SU-DHL-6 (cell line): ENCODE data around the gene RAD9A.
"Not testable (repeated sequence)": the region's sequence is repeated elsewhere in the genome, so short reads cannot be mapped to it uniquely, and the experiment has no call there.

ENCODE experiments used
- H2AFZ ChIP-seq: fragments of 200-600 bp; sonication (generic); 2 replicates; pipeline ENCODE4 v1.6.1; 2014; ENCODE audit warnings: low read depth, mild to moderate bottlenecking, moderate library complexity, mixed read lengths, antibody characterized with exemption, low read length; ENCODE audit not compliant: severe bottlenecking
- H3F3A ChIP-seq: fragments of 200-600 bp; shearing (Covaris generic); 2 replicates; pipeline ENCODE4 v1.6.0; 2016; ENCODE audit warnings: antibody characterized with exemption, mild to moderate bottlenecking; ENCODE audit not compliant: insufficient read depth
- H3K27ac ChIP-seq: fragments of 200-600 bp; sonication (generic); 2 replicates; pipeline ENCODE4 v1.5.1; 2016; ENCODE audit warnings: low read depth, mild to moderate bottlenecking, low read length, moderate library complexity, mixed read lengths
- H3K27me3 ChIP-seq: fragments of 200-600 bp; sonication (generic), shearing (Covaris generic); 2 replicates; pipeline ENCODE4 v1.6.0; 2014; ENCODE audit warnings: mild to moderate bottlenecking, low read length
- H3K36me3 ChIP-seq: fragments of 200-600 bp; sonication (generic); 2 replicates; pipeline ENCODE4 v1.6.1; 2014; ENCODE audit warnings: mild to moderate bottlenecking, low read length, mixed read lengths
- H3K4me2 ChIP-seq: fragments of 300-600, 200-600 bp; shearing (Covaris generic), sonication (generic); 2 replicates; pipeline ENCODE4 v1.6.0; 2014; ENCODE audit warnings: low read length, low read depth, mild to moderate bottlenecking; ENCODE audit not compliant: poor library complexity, severe bottlenecking
- H3K4me3 ChIP-seq: fragments of 200-600 bp; sonication (generic); 2 replicates; pipeline ENCODE4 v1.5.1; 2014; ENCODE audit warnings: antibody characterized with exemption, low read length, mild to moderate bottlenecking, mixed read lengths; ENCODE audit not compliant: insufficient read depth, poor library complexity, severe bottlenecking
- H3K79me2 ChIP-seq: fragments of 200-600 bp; sonication (generic); 2 replicates; pipeline ENCODE4 v1.6.1; 2014; ENCODE audit warnings: mild to moderate bottlenecking, low read length, moderate library complexity; ENCODE audit not compliant: insufficient read depth
- H3K9ac ChIP-seq: fragments of 200-600 bp; sonication (generic); 2 replicates; pipeline ENCODE4 v1.7.0; 2014; ENCODE audit warnings: mild to moderate bottlenecking, low read length
- H3K9me2 ChIP-seq: fragments of 200-600 bp; sonication (generic); replicated peaks from 2 replicates; pipeline ENCODE4 v1.6.1; 2014; ENCODE audit warnings: low read length; ENCODE audit not compliant: insufficient read depth
- H3K9me3 ChIP-seq: fragments of 200-600 bp; sonication (generic); 2 replicates; pipeline ENCODE4 v1.6.1; 2014; ENCODE audit warnings: low read length, mixed read lengths; ENCODE audit not compliant: insufficient read depth
- H4K20me1 ChIP-seq: fragments of 200-600 bp; sonication (generic); 2 replicates; pipeline ENCODE4 v1.6.1; 2014; ENCODE audit warnings: low read depth, mild to moderate bottlenecking, antibody characterized with exemption, low read length, moderate library complexity, mixed read lengths
- CTCF ChIP-seq: fragments of 200-600 bp; sonication (generic); IDR thresholded peaks from one replicate; pipeline ENCODE4 v1.5.1; 2017; ENCODE audit warnings: antibody characterized with exemption, mild to moderate bottlenecking, low read length, moderate library complexity; ENCODE audit not compliant: insufficient read depth, poor library complexity, severe bottlenecking
- EZH2phosphoT487 ChIP-seq: fragments of 200-600 bp; sonication (generic), shearing (Covaris generic); conservative IDR thresholded peaks from 2 replicates; pipeline ENCODE4 v1.6.1; 2018; ENCODE audit warnings: mild to moderate bottlenecking, antibody characterized with exemption, low read length, moderate library complexity, mixed read lengths

Gene RAD9A

GRCh38 chr11:67400251-67400941, 8.6 kb downstream of the RAD9A start:
- Histone ChIP-seq H3K4me2 (peak overlapping the region; percentile 86), H3K9me2 (no peaks in the 10 kb centered on the region), H3K27me3 (no peaks in the 10 kb centered on the region), H3K9ac (peak overlapping the region; percentile 99), H3F3A (peaks cover 25% of the 10 kb centered on the region), H3K4me3 (peak overlapping the region; percentile 88), H2AFZ (no peak overlapping the region), H3K36me3 (no peaks in the 10 kb centered on the region), H3K27ac (peak overlapping the region; percentile 78), H4K20me1 (no peaks in the 10 kb centered on the region), H3K79me2 (peaks cover 15% of the 10 kb centered on the region), H3K9me3 (no peaks in the 10 kb centered on the region)
- TF ChIP-seq CTCF (no peak), EZH2phosphoT487 (no peak)

DNA sequence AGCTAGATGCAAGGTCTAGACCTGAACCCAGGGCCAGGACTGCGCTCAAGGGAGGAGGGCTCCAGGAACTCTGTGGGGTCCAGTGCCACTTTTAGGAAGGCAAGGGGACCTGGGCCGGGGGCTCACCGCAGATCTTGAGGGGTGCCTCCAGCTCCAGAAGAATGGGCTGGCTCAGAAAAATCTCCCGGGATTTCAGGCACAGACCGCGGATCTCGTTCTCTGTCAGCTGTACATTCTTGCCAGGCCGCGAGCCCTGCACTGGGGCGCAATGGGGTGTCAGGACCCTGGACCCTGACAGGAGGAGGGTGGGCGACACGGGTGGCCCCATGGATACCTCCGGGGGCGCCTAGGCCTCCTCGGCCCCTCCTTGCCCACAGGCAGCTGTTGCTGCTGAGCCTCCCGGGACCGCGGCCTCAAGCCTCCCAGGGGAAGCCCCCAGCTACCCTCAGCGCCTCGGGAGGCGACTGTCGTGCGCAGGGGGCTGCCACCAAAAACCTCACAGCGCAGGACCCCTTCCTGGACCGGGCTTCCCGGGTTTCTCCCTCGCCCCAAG, 9.2 kb downstream of the RAD9A start:
- Histone ChIP-seq H3F3A (peaks cover 25% of the 10 kb centered on the region), H3K4me2 (peak overlapping the region; percentile 86), H2AFZ (no peak overlapping the region), H3K79me2 (peaks cover 15% of the 10 kb centered on the region), H3K9ac (peak overlapping the region; percentile 99), H3K36me3 (no peaks in the 10 kb centered on the region), H3K4me3 (peak overlapping the region; percentile 88), H4K20me1 (no peaks in the 10 kb centered on the region), H3K9me3 (no peaks in the 10 kb centered on the region), H3K9me2 (no peaks in the 10 kb centered on the region), H3K27me3 (no peaks in the 10 kb centered on the region), H3K27ac (peak overlapping the region; percentile 78)
- TF ChIP-seq CTCF (no peak), EZH2phosphoT487 (no peak)

DNA sequence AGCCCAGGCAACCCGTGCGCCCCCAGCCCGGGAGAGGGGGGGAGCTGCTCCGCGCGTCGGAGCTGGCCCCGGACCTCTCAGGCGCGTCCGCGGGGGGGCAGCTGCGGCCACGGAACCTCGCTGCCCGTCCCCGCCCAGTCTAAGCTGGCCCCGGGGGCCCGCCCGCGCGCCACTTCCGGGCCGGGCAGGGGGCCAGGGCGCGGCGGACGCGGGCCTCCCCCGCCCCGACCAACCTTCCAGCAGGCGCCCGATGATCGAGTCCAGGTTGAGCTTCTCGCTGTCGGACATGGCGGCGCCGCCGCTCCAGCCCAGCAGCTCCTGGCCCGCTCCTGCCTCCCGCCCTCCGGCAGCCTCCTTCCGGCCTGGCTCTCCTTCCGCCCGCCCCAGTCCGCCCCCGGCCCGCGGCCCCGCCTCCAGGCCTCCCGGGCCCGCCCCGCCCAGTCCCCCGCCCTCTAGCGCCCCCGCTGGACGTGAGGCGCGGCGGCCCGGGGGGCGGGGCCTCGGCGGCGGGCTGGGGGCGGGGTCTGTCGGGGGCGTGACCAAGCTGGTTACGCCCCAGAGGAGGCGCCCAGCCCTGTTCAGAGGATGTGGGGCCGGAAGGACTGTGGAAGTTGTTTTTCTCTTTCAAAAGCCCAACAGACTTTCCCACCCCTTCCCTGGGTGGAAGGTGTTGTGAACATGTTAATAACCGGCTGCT, 9.9 kb downstream of the RAD9A start, which contains the start of gene PPP1CA:
Gene PPP1CA (minus strand): TSS at position 364 of the 697 bp plus-strand sequence. CDS start 76 bp downstream, at position 288.
- H3K9me3 ChIP-seq: no peaks in the 10 kb centered on the region
- H3K27me3 ChIP-seq: no peaks in the 10 kb centered on the region
- H3K9ac ChIP-seq: peak within 1 kb of the TSS; percentile 99
- H3K4me2 ChIP-seq: peak within 1 kb of the TSS; percentile 86
- H3K27ac ChIP-seq: peak within 1 kb of the TSS; percentile 87
- H3K79me2 ChIP-seq: peaks cover 15% of the 10 kb centered on the region
- H3K9me2 ChIP-seq: no peaks in the 10 kb centered on the region
- no peak for TF ChIP-seq CTCF
- no peak for TF ChIP-seq EZH2phosphoT487
- no peak within 1 kb of the TSS for H2AFZ ChIP-seq
- H3K4me3 ChIP-seq: peak within 1 kb of the TSS; percentile 88
- peaks cover 25% of the 10 kb centered on the region for H3F3A ChIP-seq
- no peaks in the 10 kb centered on the region for H4K20me1 ChIP-seq
- no peaks in the 10 kb centered on the region for H3K36me3 ChIP-seq

DNA sequence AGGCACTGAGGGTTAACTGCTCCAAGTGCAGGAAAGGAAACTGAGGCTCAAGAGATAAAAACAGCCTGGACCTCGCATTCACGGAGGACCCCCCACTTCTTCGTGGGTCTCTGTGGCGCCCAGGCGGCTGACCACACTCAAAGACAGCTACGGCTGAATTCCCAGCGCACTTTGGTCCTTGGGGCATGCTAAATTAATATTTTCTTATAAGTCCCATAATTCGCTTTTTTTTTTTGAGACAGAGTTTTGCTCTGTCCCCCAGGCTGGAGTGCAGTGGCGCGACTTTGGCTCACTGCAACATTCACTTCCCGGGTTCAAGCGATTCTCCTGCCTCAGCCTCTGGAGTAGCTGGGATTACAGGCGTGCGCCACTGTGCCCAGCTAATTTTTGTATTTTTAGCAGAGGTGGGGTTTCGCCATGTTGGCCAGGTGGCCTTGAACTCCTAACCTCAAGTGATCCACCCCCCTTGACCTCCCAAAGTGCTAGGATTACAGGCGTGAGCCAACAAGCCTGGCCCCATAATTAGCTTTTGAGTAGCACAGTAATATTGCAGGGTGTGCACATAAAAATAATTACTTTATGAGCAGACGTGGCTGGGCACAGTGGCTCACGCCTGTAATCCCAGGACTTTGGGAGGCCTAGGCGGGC, 10.5 kb downstream of the RAD9A start:
- Histone ChIP-seq H3K4me3 (peak overlapping the region; percentile 48), H3K4me2 (peak overlapping the region; percentile 83), H3K27ac (peak overlapping the region; percentile 87), H3K9ac (peak overlapping the region; percentile 79), H3F3A (peaks cover 31% of the 10 kb centered on the region), H3K79me2 (peaks cover 15% of the 10 kb centered on the region)
- H2AFZ ChIP-seq, H3K36me3 ChIP-seq, H3K9me2 ChIP-seq, H3K27me3 ChIP-seq, H4K20me1 ChIP-seq, H3K9me3 ChIP-seq: not testable (repeated sequence)

- Histone ChIP-seq H3K79me2 (peaks cover 15% of the 10 kb centered on the region), H3K4me2 (peak overlapping the region; percentile 83), H3K27ac (peak overlapping the region; percentile 87), H3F3A (peaks cover 38% of the 10 kb centered on the region), H3K9ac (peak overlapping the region; percentile 79), H3K4me3 (peak overlapping the region; percentile 63)
- not testable (repeated sequence) for H2AFZ ChIP-seq, H3K36me3 ChIP-seq, H3K27me3 ChIP-seq, H3K9me3 ChIP-seq, H4K20me1 ChIP-seq, H3K9me2 ChIP-seq
Observed at GRCh38 chr11:67403085-67403484, 11.3 kb downstream of the RAD9A start.
